ENCODE measurements around the gene SLCO2B1. TPM values are rescaled to one million over a fixed set of nuclear protein-coding genes. Genes with fewer than 3 reads are reported as not detected.

The SLCO2B1 gene
- total and polyA plus RNA-seq, 2 of the 8 experiments (the other 6 are each of a cell fraction or from before 2014, with no cell fraction given), result 0.03 TPM; not detected in 1

GRCh38 chr11:75241906-75242644, 91.2 kb downstream of the SLCO2B1 start:
- Histone ChIP-seq H3K79me2 (ENCODE audit: control insufficient read depth in 1 of 2, insufficient read depth in 2 of 2, low read length in 2 of 2) (no peaks in the 10 kb centered on the region), H3K18ac (ENCODE audit: extremely low read depth, low read length) (peak overlapping the region; percentile 82; the same call in 1 of the 2 replicates), H2AFZ (ENCODE audit: low read length) (peak overlapping the region; percentile 66; the same call in 1 of the 2 replicates), H2BK12ac (ENCODE audit: low read depth, low read length) (no peak overlapping the region), H3K36me3 (ENCODE audit: control insufficient read depth in 2 of 4, insufficient read depth in 4 of 4, low read length in 3 of 4) (no peaks in the 10 kb centered on the region), H3K23me2 (ENCODE audit: low read depth, low read length) (peaks cover 12% of the 10 kb centered on the region; the same call in 1 of the 2 replicates), H3K27ac (ENCODE audit: low read depth, low read length) (no peak overlapping the region), H3K27me3 (replicated peaks in 1 of 4; ENCODE audit: control insufficient read depth in 3 of 4, extremely low read depth in 1 of 4, insufficient read depth in 3 of 4, low read length in 3 of 4) (peaks cover 24 to 50% (median 40%) of the 10 kb centered on the region in 4 experiments), H3K4ac (replicated peaks; ENCODE audit: insufficient read length, low read depth, low read length) (no peak overlapping the region), H3K9ac (replicated peaks in 1 of 4; ENCODE audit: extremely low read depth in 1 of 4, low read depth in 3 of 4, low read length in 3 of 4) (peak overlapping the region in 1 of 4 experiments; percentile 5; a peak in 2 of 7 replicates), H3K4me3 (ENCODE audit: extremely low read depth in 1 of 4, insufficient read depth in 2 of 4, low read depth in 3 of 4, low read length in 4 of 4) (peak overlapping the region; percentile 37 to 63 (median 43)), H2AK5ac (ENCODE audit: low read depth, low read length) (no peak overlapping the region), H4K91ac (replicated peaks; ENCODE audit: insufficient read length, low read length) (no peak overlapping the region), H3K14ac (ENCODE audit: insufficient read length) (no peak overlapping the region), H4K8ac (ENCODE audit: extremely low read depth, insufficient read depth, low read length) (peak overlapping the region; percentile 22; the same call in 1 of the 2 replicates), H2BK20ac (ENCODE audit: low read length) (no peak overlapping the region), H3K56ac (replicated peaks; ENCODE audit: insufficient read length, low read depth, low read length) (no peak overlapping the region), H3K23ac (ENCODE audit: insufficient read length) (no peak overlapping the region), H4K20me1 (replicated peaks in 1 of 2; ENCODE audit: control insufficient read depth in 1 of 2, insufficient read depth in 2 of 2, low read length in 2 of 2) (peaks cover 0 to 3% of the 10 kb centered on the region in 2 experiments), H2BK5ac (ENCODE audit: low read depth, low read length) (no peak overlapping the region), H3K4me1 (replicated peaks in 1 of 4; ENCODE audit: control insufficient read depth in 3 of 4, insufficient read depth in 4 of 4, low read length in 3 of 4) (peaks cover 5 to 18% (median 9%) of the 10 kb centered on the region in 4 experiments), H3K4me2 (ENCODE audit: insufficient read depth in 1 of 2, low read depth in 2 of 2, low read length in 2 of 2) (peak overlapping the region; percentile 79 to 83), H4K5ac (ENCODE audit: insufficient read length, low read depth, low read length) (no peak overlapping the region), H3K79me1 (ENCODE audit: low read depth, low read length) (no peaks in the 10 kb centered on the region), H2BK120ac (replicated peaks; ENCODE audit: low read depth, low read length) (no peak overlapping the region), H2BK15ac (ENCODE audit: low read length) (no peak overlapping the region), H3K9me3 (ENCODE audit: insufficient read depth in 2 of 2, low read depth in 1 of 2, low read length in 1 of 2) (no peaks in the 10 kb centered on the region)
- ChIA-PET CTCF (ENCODE audit: partially characterized antibody) (interaction anchor here (0.6 to 45.7 kb wide), 21 partner anchors 1 to 245 kb away, joined by 3 to 952 read pairs (median 4); partner anchors contain the start of genes SLCO2B1 and TPBGL), POLR2A (ENCODE audit: partially characterized antibody) (interaction anchor here (0.8 to 1.5 kb wide), 4 partner anchors 20 to 321 kb away, joined by 3 to 7 read pairs (median 3); partner anchors contain the start of gene NEU3)
- 14% methylated on average over 47 of the region's 72 CpGs; no CpG with 5 or more reads in 1 of the 2 experiments for WGBS, 2 experiments (ENCODE audit: extremely low coverage in 1 of 2, insufficient coverage in 1 of 2, insufficient read length in 1 of 2, insufficient replicate concordance in 2 of 2, low coverage in 1 of 2, low lambda C conversion rate in 2 of 2, missing lambda C conversion rate in 1 of 2)
- no peak for FAIRE-seq
- DNase-seq (ENCODE audit: low read depth in 1 of 2, low spot score in 2 of 2), result no peak
- TF ChIP-seq RAD21 (IDR thresholded peaks at IDR 0.05 in 1 of 2, conservative IDR thresholded peaks at IDR 0.05 in 1 of 2; ENCODE audit: low read depth in 2 of 2, low read length in 2 of 2), result no peak

All from H1 (cell line).